GM21717 (cell line): ENCODE results near the gene ISM1.

ENCODE experiments used
- ATAC-seq: cut with Tn5 transposase; IDR thresholded peaks from one replicate; pipeline ENCODE4 v1.9.1; 2021; ENCODE audit warnings: mild to moderate bottlenecking, moderate library complexity; ENCODE audit not compliant: unreplicated experiment

ISM1 gene

GRCh38 chr20:13340088-13340487 lies 119.0 kb downstream of the ISM1 start:
- no peak for ATAC-seq

DNA sequence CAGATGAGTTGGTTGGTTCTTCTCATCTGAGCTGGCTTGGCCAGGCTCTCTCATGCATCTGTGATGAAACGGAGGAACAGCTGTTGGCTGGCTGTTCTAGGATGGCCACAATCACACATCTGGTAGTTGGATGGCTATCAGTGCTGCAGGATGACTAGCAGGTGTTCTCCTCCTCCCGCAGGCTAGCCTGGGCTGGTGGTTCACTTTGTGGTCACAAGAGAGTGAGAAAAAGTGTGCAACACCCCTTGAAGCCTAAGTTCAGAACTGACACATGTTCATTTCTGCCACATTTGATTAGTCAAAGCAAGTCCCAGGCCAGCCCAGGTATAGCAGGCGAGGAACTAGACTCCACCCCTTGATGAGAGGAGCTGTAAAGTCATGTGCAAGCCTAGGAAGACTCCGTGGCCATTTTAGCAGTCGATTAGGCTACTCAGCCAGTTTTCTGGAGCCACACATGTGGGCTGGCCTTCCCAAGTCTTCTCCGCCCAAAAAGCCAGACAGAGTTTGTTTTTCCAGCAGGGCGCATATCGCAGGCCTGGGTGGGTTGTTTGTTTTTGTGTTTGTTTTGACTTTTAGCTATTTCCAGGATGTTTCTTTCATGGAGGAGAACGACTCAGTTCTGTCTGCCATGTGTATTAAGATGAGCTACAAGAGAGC lies 120.8 kb downstream of the ISM1 start:
- ATAC-seq, result peak; percentile 50

GRCh38 chr20:13342469-13343242 lies 121.6 kb downstream of the ISM1 start:
- ATAC-seq, result no peak

DNA sequence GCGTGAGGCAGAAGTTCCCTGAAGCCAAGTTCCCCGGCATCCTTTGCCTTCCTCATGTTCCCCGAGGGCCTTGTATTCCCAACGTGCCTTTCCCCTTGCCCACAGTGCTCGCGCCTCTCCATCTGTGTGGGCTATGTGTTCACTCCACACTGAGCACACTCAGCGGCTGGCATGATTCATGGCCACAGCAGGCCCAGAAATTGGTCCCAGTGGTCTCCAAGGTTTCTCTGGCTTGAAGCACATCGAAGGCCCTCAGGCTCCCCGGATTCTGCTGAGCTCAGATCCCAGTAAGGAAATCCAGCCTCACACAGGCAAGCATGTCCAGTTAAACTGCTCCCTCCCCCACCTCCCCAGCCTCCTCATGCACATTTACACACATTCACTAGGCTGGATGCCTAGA lies 123.6 kb downstream of the ISM1 start:
- ATAC-seq, result no peak

DNA sequence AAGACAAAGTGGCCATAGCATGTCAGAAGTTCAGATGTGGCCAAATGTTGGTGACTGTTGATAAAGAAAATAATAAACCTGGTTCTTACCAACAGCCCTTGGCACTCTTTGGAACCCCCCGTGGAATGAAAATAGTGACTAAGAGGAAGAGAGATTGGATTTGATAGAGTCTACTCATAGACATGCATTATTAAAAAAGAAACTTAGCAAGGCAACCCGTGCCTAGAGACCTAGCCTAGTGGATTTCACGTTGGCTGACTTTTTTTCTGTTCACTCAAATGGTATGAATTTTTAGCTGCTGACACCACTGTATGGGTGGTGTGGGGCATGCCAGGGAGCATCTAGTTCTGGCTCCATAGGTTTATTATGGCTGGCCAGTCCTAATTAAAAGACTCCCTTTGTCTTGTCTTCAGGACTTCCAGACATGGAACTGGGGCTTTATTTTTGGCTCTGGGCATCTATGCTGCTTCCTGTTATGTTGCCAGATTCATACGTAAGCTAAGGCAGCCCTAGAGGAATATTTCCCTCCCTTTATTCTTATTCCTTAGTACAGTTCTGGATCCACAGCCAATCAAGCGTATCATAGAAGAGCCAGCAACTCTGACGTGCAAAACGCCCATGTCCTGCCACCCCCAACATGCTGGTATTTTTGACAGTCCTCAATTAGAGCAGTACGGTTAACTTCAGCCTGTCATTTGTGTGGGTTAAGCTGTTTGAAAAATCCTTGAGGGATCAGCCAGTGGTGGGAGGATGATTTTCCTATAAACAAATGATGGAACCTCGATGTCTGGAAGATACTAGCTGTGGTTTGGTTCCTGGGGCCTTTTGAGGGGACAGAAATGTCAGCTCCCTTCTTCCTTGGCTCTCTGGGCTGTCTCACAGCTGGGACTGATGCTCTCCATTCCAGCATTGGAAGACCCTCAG lies 127.5 kb downstream of the ISM1 start:
- ATAC-seq, result no peak

GRCh38 chr20:13349235-13349604 lies 128.1 kb downstream of the ISM1 start:
- ATAC-seq, result no peak
